ENCODE data around the gene ZMYM5.

DNA sequence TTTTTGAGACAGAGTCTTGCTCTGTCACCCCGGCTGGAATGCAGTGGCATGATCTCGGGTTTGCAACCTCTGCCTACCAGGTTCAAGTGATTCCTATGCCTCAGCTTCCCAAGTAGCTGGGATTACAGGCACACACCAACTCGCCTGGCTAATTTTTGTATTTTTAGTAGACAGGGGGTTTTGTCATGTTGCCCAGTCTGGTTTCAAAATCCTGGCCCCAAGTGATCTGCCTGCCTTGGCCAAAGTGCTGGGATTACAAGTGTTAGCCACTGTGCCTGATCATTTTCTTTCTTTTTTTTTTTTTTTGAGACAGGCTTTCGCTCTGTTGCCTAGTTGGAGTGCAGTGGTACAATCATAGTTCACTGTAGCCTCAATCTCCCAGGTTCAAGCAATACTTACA, 28.7 kb downstream of the ZMYM5 start:
- TF ChIP-seq YY1 (IDR thresholded peaks at IDR 0.05; ENCODE audit: insufficient read depth, insufficient read length) (no peak), ZNF274 (IDR thresholded peaks at IDR 0.05; ENCODE audit: low read depth, low read length) (no peak)

Data from NT2/D1 (cell line).